GM23338 (cell line): ENCODE data around the gene FBLN5. TPM values are rescaled to one million over a fixed set of nuclear protein-coding genes. Genes with fewer than 3 reads are reported as not detected.

Experiments
- ATAC-seq: fragments of 200-7000 bp; cut with Tn5 transposase; 3 replicates; pipeline ENCODE4 v1.9.1; 2020
- DNase-seq: peaks from one replicate; pipeline ENCODE4 v3.0.0-alpha.2; 2015; ENCODE audit warnings: low spot score
- H2AFZ ChIP-seq: fragments of 200-600 bp; sonication (generic); 2 replicates; pipeline ENCODE4 v1.8.0; 2016; ENCODE audit warnings: antibody characterized with exemption, mild to moderate bottlenecking, moderate library complexity
- H3F3A ChIP-seq: fragments of 200-600 bp; sonication (generic); replicated peaks from 2 replicates; pipeline ENCODE4 v1.8.0; 2017; ENCODE audit warnings: antibody characterized with exemption, mixed run types, low read depth
- H3K27ac ChIP-seq: fragments of 200-600 bp; sonication (generic); 2 replicates; pipeline ENCODE4 v1.6.1; 2016; ENCODE audit warnings: low read depth
- H3K27me3 ChIP-seq: fragments of 200-600 bp; sonication (generic); 2 replicates; pipeline ENCODE4 v1.8.0; 2016; ENCODE audit warnings: mild to moderate bottlenecking, mixed run types, moderate library complexity; ENCODE audit not compliant: insufficient read depth
- H3K36me3 ChIP-seq: fragments of 200-600 bp; sonication (generic); 2 replicates; pipeline ENCODE4 v1.8.0; 2016; ENCODE audit warnings: mild to moderate bottlenecking; ENCODE audit not compliant: insufficient read depth
- H3K4me1 ChIP-seq: fragments of 200-600 bp; sonication (generic); 2 replicates; pipeline ENCODE4 v1.8.0; 2016; ENCODE audit warnings: mild to moderate bottlenecking, moderate library complexity; ENCODE audit not compliant: insufficient read depth
- H3K4me2 ChIP-seq: fragments of 200-600 bp; sonication (generic); 2 replicates; pipeline ENCODE4 v1.7.1; 2017; ENCODE audit warnings: mixed run types
- H3K4me3 ChIP-seq: fragments of 200-600 bp; sonication (generic); 2 replicates; pipeline ENCODE4 v1.6.1; 2016; ENCODE audit warnings: mixed run types
- H3K79me2 ChIP-seq: fragments of 200-600 bp; sonication (generic); replicated peaks from 2 replicates; pipeline ENCODE4 v1.8.0; 2017; ENCODE audit warnings: mild to moderate bottlenecking; ENCODE audit not compliant: insufficient read depth
- H3K9me2 ChIP-seq: fragments of 200-600 bp; sonication (generic); 2 replicates; pipeline ENCODE4 v1.8.0; 2017; ENCODE audit not compliant: insufficient read depth
- H4K20me1 ChIP-seq: fragments of 200-600 bp; sonication (generic); replicated peaks from 2 replicates; pipeline ENCODE4 v1.8.0; 2017; ENCODE audit warnings: mild to moderate bottlenecking; ENCODE audit not compliant: insufficient read depth
- H3K27ac Mint-ChIP-seq: 2 replicates; pipeline ENCODE4 v1.8.0; 2020; ENCODE audit warnings: inconsistent platforms, mild to moderate bottlenecking, moderate library complexity, mixed read lengths
- H3K27me3 Mint-ChIP-seq: 3 replicates; pipeline ENCODE4 v1.8.0; 2022; ENCODE audit warnings: low read depth, mild to moderate bottlenecking, moderate library complexity, mixed read lengths, inconsistent platforms; ENCODE audit not compliant: insufficient read depth, poor library complexity
- H3K36me3 Mint-ChIP-seq: 3 replicates; pipeline ENCODE4 v1.8.0; 2021; ENCODE audit warnings: low read depth, mild to moderate bottlenecking, inconsistent platforms, moderate library complexity, mixed read lengths
- H3K4me1 Mint-ChIP-seq: 3 replicates; pipeline ENCODE4 v1.8.0; 2020; ENCODE audit warnings: mild to moderate bottlenecking, inconsistent platforms, mixed read lengths
- H3K4me3 Mint-ChIP-seq: 3 replicates; pipeline ENCODE4 v1.8.0; 2021; ENCODE audit warnings: moderate library complexity, mild to moderate bottlenecking, inconsistent platforms, mixed read lengths
- H3K9me3 Mint-ChIP-seq: 3 replicates; pipeline ENCODE4 v1.8.0; 2020; ENCODE audit warnings: moderate library complexity, mild to moderate bottlenecking, inconsistent platforms, mixed read lengths
- ETS1 ChIP-seq: IDR thresholded peaks from 2 replicates; pipeline ENCODE4 v1.6.1; 2016; ENCODE audit warnings: antibody characterized with exemption
- EZH2 ChIP-seq: fragments of 200-600 bp; sonication (generic); IDR thresholded peaks from one replicate; pipeline ENCODE4 v1.8.0; 2017; ENCODE audit warnings: antibody characterized with exemption, mild to moderate bottlenecking, low read depth; ENCODE audit not compliant: unreplicated experiment
- EZH2phosphoT487 ChIP-seq: fragments of 200-600 bp; sonication (generic); IDR thresholded peaks from one replicate; pipeline ENCODE4 v1.8.1; 2018; ENCODE audit warnings: antibody characterized with exemption; ENCODE audit not compliant: unreplicated experiment
- JUNB ChIP-seq: IDR thresholded peaks from one replicate; pipeline ENCODE4 v1.6.1; 2016; ENCODE audit warnings: antibody characterized with exemption; ENCODE audit not compliant: unreplicated experiment
- NANOG ChIP-seq: IDR thresholded peaks from 2 replicates; pipeline ENCODE4 v1.6.1; 2016; ENCODE audit warnings: antibody characterized with exemption, borderline replicate concordance
- POLR2AphosphoS5 ChIP-seq: IDR thresholded peaks from 2 replicates; pipeline ENCODE4 v1.6.1; 2016; ENCODE audit warnings: antibody characterized with exemption, low read depth
- ZNF114 ChIP-seq: fragments of 250-450 bp; sonication (Bioruptor Pico); IDR thresholded peaks from 2 replicates; pipeline ENCODE4 v1.5.0; 2020; ENCODE audit warnings: mild to moderate bottlenecking, moderate library complexity
- ZNF331 ChIP-seq: fragments of 250-450 bp; sonication (Bioruptor Pico); IDR thresholded peaks from 2 replicates; pipeline ENCODE4 v1.5.0; 2020; ENCODE audit warnings: low read depth, mild to moderate bottlenecking, moderate library complexity
- polyA plus RNA-seq: library from polyadenylated mRNA; unstranded; fragments of >200 nt; fragmentation: Nextera tagmentation; extraction: Ambion mirVana; gene quantifications from 2 replicates; pipeline ENCODE4 v1.2.1, GENCODE V29; 2016
- total RNA-seq: library from RNA; depleted of rRNA; stranded (reverse); fragments of >200 nt; shearing (Covaris generic); gene quantifications from 2 replicates; pipeline ENCODE4 v1.2.3, GENCODE V29; 2014
- TF ChIP-seq, protein P1 (sequence below), 2 experiments: fragments of 200-600 bp in 1 of 2; sonication (generic) in 1 of 2; conservative IDR thresholded peaks; 2 replicates each; pipeline versions ENCODE4 v1.5.1 to v1.6.1; 2016 to 2017; ENCODE audit warnings: antibody characterized with exemption in 2 of 2, low read depth in 2 of 2, mild to moderate bottlenecking in 2 of 2, moderate library complexity in 1 of 2
- TF ChIP-seq, protein P2 (sequence below): IDR thresholded peaks from one replicate; pipeline ENCODE4 v1.6.1; 2018; ENCODE audit warnings: antibody characterized with exemption; ENCODE audit not compliant: unreplicated experiment

Gene FBLN5
- total and polyA plus RNA-seq, 2 experiments from 2014 or later: 4.3 to 4.9 TPM

DNA sequence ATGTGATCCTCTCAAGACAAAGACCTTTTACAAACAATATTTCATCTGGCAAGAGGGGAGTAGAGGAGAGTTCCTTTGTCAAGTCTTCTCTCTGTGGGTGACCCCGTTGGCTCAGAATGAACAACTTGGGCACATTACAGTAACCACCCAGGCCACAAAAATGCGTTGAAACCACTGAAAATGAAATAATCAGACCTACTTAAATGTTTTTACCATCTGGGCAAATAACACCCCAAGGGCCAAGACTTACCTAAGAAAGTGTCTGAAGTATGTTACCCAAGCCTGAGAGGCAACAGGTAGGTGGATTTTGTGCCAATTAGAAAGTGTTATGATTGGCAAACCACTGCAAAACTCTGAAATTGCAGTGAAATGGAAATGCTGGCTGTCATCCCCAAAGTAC lies 81.4 kb downstream of the FBLN5 start:
- peaks cover 12% of the 10 kb centered on the region for H3K4me1 Mint-ChIP-seq
- H3K36me3 ChIP-seq: no peaks in the 10 kb centered on the region
- H3K4me2 ChIP-seq: no peak overlapping the region
- H3K79me2 ChIP-seq: no peaks in the 10 kb centered on the region
- ATAC-seq (no peak), DNase-seq (no peak)
- no peaks in the 10 kb centered on the region for H3K9me2 ChIP-seq
- TF ChIP-seq ZNF114 (no peak), POLR2AphosphoS5 (no peak), EZH2phosphoT487 (no peak), EZH2 (no peak)
- TF ChIP-seq, protein P1, sequence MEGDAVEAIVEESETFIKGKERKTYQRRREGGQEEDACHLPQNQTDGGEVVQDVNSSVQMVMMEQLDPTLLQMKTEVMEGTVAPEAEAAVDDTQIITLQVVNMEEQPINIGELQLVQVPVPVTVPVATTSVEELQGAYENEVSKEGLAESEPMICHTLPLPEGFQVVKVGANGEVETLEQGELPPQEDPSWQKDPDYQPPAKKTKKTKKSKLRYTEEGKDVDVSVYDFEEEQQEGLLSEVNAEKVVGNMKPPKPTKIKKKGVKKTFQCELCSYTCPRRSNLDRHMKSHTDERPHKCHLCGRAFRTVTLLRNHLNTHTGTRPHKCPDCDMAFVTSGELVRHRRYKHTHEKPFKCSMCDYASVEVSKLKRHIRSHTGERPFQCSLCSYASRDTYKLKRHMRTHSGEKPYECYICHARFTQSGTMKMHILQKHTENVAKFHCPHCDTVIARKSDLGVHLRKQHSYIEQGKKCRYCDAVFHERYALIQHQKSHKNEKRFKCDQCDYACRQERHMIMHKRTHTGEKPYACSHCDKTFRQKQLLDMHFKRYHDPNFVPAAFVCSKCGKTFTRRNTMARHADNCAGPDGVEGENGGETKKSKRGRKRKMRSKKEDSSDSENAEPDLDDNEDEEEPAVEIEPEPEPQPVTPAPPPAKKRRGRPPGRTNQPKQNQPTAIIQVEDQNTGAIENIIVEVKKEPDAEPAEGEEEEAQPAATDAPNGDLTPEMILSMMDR (conservative IDR thresholded peaks at IDR 0.05; ENCODE audit: low read depth in 2 of 2): no peak
- no peaks in the 10 kb centered on the region for H3F3A ChIP-seq
- H2AFZ ChIP-seq: peak overlapping the region; percentile 69; the same call in 1 of the 2 replicates
- H3K27me3 ChIP-seq: no peaks in the 10 kb centered on the region
- H3K27me3 Mint-ChIP-seq: peaks cover 2% of the 10 kb centered on the region
- H3K4me1 ChIP-seq: peaks cover 10% of the 10 kb centered on the region
- no peak overlapping the region for H3K27ac ChIP-seq
- H3K4me3 ChIP-seq: no peak overlapping the region
- no peaks in the 10 kb centered on the region for H4K20me1 ChIP-seq
- no peak overlapping the region for H3K4me3 Mint-ChIP-seq
- peaks cover 8% of the 10 kb centered on the region; the same call in 2 of the 3 replicates for H3K9me3 Mint-ChIP-seq
- no peaks in the 10 kb centered on the region for H3K36me3 Mint-ChIP-seq
- H3K27ac Mint-ChIP-seq: no peak overlapping the region

DNA sequence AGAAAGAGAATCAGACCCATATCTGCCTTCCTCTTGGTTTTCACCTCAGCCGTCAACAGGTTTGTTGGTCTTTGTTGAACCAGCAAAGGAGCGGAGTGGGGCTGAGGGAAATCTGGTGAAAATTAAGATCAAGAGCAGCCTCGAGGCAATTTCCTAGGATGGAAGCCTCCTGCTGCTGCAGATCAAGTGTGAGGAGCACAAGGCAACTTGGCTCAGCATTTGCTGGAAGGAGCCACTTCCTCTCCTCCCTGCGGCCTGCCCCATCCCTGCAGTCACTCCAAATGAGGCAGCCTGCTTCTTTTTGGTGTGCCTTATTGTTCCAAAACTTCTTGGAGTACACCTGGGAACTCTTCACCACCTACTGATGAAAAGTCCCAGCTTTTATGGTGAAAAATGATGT lies 85.1 kb downstream of the FBLN5 start:
- peaks cover 3% of the 10 kb centered on the region; the same call in 1 of the 3 replicates for H3K9me3 Mint-ChIP-seq
- no peaks in the 10 kb centered on the region for H4K20me1 ChIP-seq
- H2AFZ ChIP-seq: peak overlapping the region; percentile 86
- peaks cover 6% of the 10 kb centered on the region for H3K4me1 ChIP-seq
- no peaks in the 10 kb centered on the region for H3K36me3 ChIP-seq
- DNase-seq (no peak), ATAC-seq (no peak)
- no peaks in the 10 kb centered on the region for H3F3A ChIP-seq
- H3K4me2 ChIP-seq: no peak overlapping the region
- no peak overlapping the region for H3K4me3 Mint-ChIP-seq
- no peak overlapping the region for H3K27ac Mint-ChIP-seq
- no peaks in the 10 kb centered on the region for H3K79me2 ChIP-seq
- H3K4me1 Mint-ChIP-seq: peaks cover 12% of the 10 kb centered on the region
- TF ChIP-seq ZNF331 (CRISPR knock-in tag) (no peak), EZH2 (no peak), NANOG (no peak), ETS1 (no peak), POLR2AphosphoS5 (no peak), JUNB (no peak)
- TF ChIP-seq, protein P2, sequence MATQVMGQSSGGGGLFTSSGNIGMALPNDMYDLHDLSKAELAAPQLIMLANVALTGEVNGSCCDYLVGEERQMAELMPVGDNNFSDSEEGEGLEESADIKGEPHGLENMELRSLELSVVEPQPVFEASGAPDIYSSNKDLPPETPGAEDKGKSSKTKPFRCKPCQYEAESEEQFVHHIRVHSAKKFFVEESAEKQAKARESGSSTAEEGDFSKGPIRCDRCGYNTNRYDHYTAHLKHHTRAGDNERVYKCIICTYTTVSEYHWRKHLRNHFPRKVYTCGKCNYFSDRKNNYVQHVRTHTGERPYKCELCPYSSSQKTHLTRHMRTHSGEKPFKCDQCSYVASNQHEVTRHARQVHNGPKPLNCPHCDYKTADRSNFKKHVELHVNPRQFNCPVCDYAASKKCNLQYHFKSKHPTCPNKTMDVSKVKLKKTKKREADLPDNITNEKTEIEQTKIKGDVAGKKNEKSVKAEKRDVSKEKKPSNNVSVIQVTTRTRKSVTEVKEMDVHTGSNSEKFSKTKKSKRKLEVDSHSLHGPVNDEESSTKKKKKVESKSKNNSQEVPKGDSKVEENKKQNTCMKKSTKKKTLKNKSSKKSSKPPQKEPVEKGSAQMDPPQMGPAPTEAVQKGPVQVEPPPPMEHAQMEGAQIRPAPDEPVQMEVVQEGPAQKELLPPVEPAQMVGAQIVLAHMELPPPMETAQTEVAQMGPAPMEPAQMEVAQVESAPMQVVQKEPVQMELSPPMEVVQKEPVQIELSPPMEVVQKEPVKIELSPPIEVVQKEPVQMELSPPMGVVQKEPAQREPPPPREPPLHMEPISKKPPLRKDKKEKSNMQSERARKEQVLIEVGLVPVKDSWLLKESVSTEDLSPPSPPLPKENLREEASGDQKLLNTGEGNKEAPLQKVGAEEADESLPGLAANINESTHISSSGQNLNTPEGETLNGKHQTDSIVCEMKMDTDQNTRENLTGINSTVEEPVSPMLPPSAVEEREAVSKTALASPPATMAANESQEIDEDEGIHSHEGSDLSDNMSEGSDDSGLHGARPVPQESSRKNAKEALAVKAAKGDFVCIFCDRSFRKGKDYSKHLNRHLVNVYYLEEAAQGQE: no peak
- TF ChIP-seq, protein P1 (conservative IDR thresholded peaks at IDR 0.05; ENCODE audit: low read depth in 2 of 2): no peak
- H3K27me3 ChIP-seq: no peaks in the 10 kb centered on the region
- no peak overlapping the region for H3K4me3 ChIP-seq
- H3K9me2 ChIP-seq: no peaks in the 10 kb centered on the region
- peaks cover 3% of the 10 kb centered on the region for H3K27me3 Mint-ChIP-seq
- H3K36me3 Mint-ChIP-seq: no peaks in the 10 kb centered on the region
- H3K27ac ChIP-seq: no peak overlapping the region
